Testis (tissue), 3 donors: ENCODE data around the gene PLSCR4. TPM values are rescaled to one million over a fixed set of nuclear protein-coding genes. Genes with fewer than 3 reads are reported as not detected.
"Not testable (repeated sequence)": the region's sequence is repeated elsewhere in the genome, so short reads cannot be mapped to it uniquely, and the experiment has no call there.

ENCODE experiments used
- DNase-seq: peaks from one replicate; pipeline ENCODE4 v3.0.0-alpha.2; 2019
- H3K27ac ChIP-seq, 2 donors: fragments of 200-600 bp; sonication (generic); one replicate each; pipeline ENCODE4 v1.5.1; 2019
- H3K27me3 ChIP-seq: fragments of 200-600 bp; sonication (generic); one replicate; pipeline ENCODE4 v1.5.1; 2019
- H3K36me3 ChIP-seq: fragments of 200-600 bp; sonication (generic); one replicate; pipeline ENCODE4 v1.5.1; 2017; ENCODE audit warnings: low read depth; ENCODE audit errors: missing control alignments
- H3K4me1 ChIP-seq: fragments of 200-600 bp; sonication (generic); one replicate; pipeline ENCODE4 v1.5.1; 2019
- H3K4me3 ChIP-seq, 2 donors: fragments of 200-600 bp; sonication (generic); one replicate each; pipeline ENCODE4 v1.5.1; 2017 to 2019
- H3K9me3 ChIP-seq: fragments of 200-600 bp; sonication (generic); one replicate; pipeline ENCODE4 v1.5.1; 2017
- POLR2A ChIP-seq: fragments of 450-650 bp; IDR thresholded peaks from one replicate; pipeline ENCODE4 v1.6.1; 2017; ENCODE audit warnings: antibody characterized with exemption, mild to moderate bottlenecking, moderate library complexity
- WGBS, 2 donors: methylation state at CpG; one replicate each; pipeline ENCODE4 v1.1.5; 2018; 5-methylcytosine and 5-hydroxymethylcytosine counted together
- intact Hi-C: fragments of 100-400 bp; cut with DNase I; formaldehyde crosslinking; loops from one replicate; pipeline ENCODE4 v1.15.1; 2023; ENCODE audit warnings: low total_unique reads
- polyA plus RNA-seq: library from polyadenylated mRNA; stranded (reverse); fragments of 350-450 nt; fragmentation: Illumina TruSeq; extraction: RNeasy Lipid Tissue Mini Kit (QIAGEN cat#74804); gene quantifications from one replicate; pipeline ENCODE4 v1.2.3, GENCODE V29; 2014; ENCODE audit warnings: low read depth, low replicate concordance; ENCODE audit not compliant: insufficient read depth
- total RNA-seq, 2 donors: library from RNA; depleted of rRNA; stranded (reverse); fragments of >200 nt; gene quantifications; one replicate each; pipeline ENCODE4 v1.2.3, GENCODE V29; 2016
- TF ChIP-seq, protein P1 (sequence below), 3 experiments: fragments of 450-650 bp in 2 of 3; fragments of 200-600 bp in 1 of 3; sonication (generic) in 1 of 3; IDR thresholded peaks; one replicate each; pipeline ENCODE4 v1.5.1; 2016 to 2019; ENCODE audit warnings: antibody characterized with exemption in 3 of 3, mild to moderate bottlenecking in 2 of 3, moderate library complexity in 1 of 3

The PLSCR4 gene
- total and polyA plus RNA-seq, 3 donors from 2014 or later = 42.5 to 96.3 (median 89.1) TPM

GRCh38 chr3:146265720-146266119 is 14.8 kb upstream of the PLSCR4 start:
- no peak overlapping the region for H3K4me3 ChIP-seq
- no peaks in the 10 kb centered on the region for H3K9me3 ChIP-seq
- DNase-seq = no peak
- H3K4me1 ChIP-seq = no peaks in the 10 kb centered on the region
- 89% methylated on average over 1 of the region's 1 CpG for WGBS, 2 donors
- TF ChIP-seq, protein P1, sequence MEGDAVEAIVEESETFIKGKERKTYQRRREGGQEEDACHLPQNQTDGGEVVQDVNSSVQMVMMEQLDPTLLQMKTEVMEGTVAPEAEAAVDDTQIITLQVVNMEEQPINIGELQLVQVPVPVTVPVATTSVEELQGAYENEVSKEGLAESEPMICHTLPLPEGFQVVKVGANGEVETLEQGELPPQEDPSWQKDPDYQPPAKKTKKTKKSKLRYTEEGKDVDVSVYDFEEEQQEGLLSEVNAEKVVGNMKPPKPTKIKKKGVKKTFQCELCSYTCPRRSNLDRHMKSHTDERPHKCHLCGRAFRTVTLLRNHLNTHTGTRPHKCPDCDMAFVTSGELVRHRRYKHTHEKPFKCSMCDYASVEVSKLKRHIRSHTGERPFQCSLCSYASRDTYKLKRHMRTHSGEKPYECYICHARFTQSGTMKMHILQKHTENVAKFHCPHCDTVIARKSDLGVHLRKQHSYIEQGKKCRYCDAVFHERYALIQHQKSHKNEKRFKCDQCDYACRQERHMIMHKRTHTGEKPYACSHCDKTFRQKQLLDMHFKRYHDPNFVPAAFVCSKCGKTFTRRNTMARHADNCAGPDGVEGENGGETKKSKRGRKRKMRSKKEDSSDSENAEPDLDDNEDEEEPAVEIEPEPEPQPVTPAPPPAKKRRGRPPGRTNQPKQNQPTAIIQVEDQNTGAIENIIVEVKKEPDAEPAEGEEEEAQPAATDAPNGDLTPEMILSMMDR (IDR thresholded peaks at IDR 0.05) = no peak
- no peak for TF ChIP-seq POLR2A
- intact Hi-C loops = no loop called here
- H3K27me3 ChIP-seq = no peaks in the 10 kb centered on the region
- no peak overlapping the region for H3K27ac ChIP-seq
- H3K36me3 ChIP-seq = no peaks in the 10 kb centered on the region

DNA sequence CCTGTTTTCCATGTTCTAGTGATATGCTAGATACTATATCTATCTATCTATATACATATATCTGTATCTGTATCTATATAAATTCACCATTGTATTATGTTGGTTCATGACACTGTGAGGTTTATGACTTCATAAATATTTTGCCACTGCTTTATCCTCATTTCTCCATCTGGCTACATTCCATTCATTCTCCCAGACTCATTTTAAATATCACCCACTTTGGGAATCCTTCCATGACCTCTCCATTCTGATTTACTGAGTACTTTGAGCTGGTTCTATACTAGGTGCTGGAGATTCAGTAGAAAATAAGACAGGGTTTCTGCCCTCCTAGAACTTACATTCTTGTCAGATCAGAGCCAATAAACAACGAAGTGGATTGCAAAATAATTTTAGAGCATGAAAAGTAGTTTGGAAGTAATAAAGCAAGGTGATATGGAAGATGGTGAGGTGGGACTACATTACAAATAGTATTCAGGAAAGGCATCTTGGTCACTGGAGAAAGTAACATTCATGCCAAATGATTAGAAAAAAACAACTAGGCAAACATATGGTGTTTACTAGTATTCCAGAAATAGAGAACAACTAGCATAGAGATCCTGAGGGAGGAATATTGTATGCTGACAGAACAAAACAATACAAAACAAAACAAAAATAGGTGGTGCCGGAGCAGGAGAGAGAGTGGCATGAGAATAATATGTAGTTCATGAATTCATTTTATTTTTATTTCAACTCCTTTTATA is 11.6 kb upstream of the PLSCR4 start:
- 82 to 85% methylated on average over 2 of the region's 2 CpGs for WGBS, 2 donors
- Histone ChIP-seq H3K27me3 (no peaks in the 10 kb centered on the region), H3K27ac (no peak overlapping the region), H3K4me3 (no peak overlapping the region), H3K36me3 (no peaks in the 10 kb centered on the region), H3K9me3 (no peaks in the 10 kb centered on the region), H3K4me1 (no peaks in the 10 kb centered on the region)
- TF ChIP-seq, protein P1 (IDR thresholded peaks at IDR 0.05) = no peak
- no peak for TF ChIP-seq POLR2A
- DNase-seq = no peak
- intact Hi-C loops = no loop called here

- Histone ChIP-seq H3K4me1 (no peaks in the 10 kb centered on the region), H3K27ac (no peak overlapping the region), H3K36me3 (no peaks in the 10 kb centered on the region), H3K4me3 (no peak overlapping the region), H3K9me3 (no peaks in the 10 kb centered on the region), H3K27me3 (no peaks in the 10 kb centered on the region)
- DNase-seq = no peak
- intact Hi-C loops = no loop called here
- TF ChIP-seq, protein P1 (IDR thresholded peaks at IDR 0.05) = no peak
- no peak for TF ChIP-seq POLR2A
- WGBS, 2 donors = 88 to 90% methylated on average over 5 of the region's 5 CpGs
These were observed 9.1 kb upstream of the PLSCR4 start for GRCh38 chr3:146259880-146260589.

DNA sequence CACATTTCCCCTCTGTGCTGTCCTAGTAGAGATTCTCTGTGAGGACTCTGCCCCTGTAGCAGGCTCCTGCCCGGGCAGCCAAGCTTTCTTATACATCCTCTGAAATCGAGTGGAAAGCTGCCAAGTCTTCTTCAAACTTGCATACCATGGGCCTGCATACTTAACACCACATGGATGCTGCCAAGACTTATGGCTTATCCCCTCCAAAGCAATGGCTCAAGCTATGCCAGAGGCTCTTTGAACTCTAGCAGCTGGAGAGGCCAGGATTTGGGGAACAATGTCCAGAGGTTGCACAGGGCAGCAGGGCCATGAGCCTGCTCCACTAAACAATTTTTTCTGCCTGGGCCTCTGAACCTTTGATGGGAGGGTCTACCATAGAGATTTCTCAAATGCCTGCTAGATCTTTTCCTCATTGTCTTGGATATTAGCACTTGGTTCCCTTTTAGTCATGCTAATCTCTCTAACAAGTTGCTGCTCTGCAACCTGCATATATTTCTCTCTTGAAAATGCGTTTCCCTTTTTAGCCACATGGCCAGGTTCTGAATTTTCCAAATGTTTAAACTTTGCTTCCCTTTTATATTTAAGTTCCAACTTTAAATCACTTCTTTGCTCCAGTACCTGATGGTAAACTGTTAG is 6.1 kb upstream of the PLSCR4 start:
- Histone ChIP-seq H3K27ac (no peak overlapping the region), H3K4me1 (no peaks in the 10 kb centered on the region), H3K36me3 (no peaks in the 10 kb centered on the region), H3K4me3 (no peak overlapping the region), H3K9me3 (no peaks in the 10 kb centered on the region), H3K27me3 (no peaks in the 10 kb centered on the region)
- intact Hi-C loops = no loop called here
- WGBS, 2 donors = 93% methylated on average over 3 of the region's 3 CpGs
- DNase-seq = no peak
- TF ChIP-seq POLR2A = no peak
- TF ChIP-seq, protein P1 (IDR thresholded peaks at IDR 0.05) = no peak

GRCh38 chr3:146252445-146252844 is 1.5 kb upstream of the PLSCR4 start:
- peak overlapping the region; percentile 94 to 99 for H3K27ac ChIP-seq
- H3K4me3 ChIP-seq, intact Hi-C loops, H3K36me3 ChIP-seq, H3K4me1 ChIP-seq, DNase-seq, H3K27me3 ChIP-seq, H3K9me3 ChIP-seq: not testable (repeated sequence)
- 59 to 67% methylated on average over 10 of the region's 10 CpGs for WGBS, 2 donors
